H1 (cell line): ENCODE measurements around the gene CPE. TPM values are rescaled to one million over a fixed set of nuclear protein-coding genes. Genes with fewer than 3 reads are reported as not detected.

Source experiments
- CTCF ChIA-PET: fragments of 300-600 bp; sonication (Branson Sonifier 250); formaldehyde crosslinking; loops from one replicate; lab custom pipeline; 2021; ENCODE audit not compliant: partially characterized antibody; lab: Charles Lee
- POLR2A ChIA-PET: fragments of 300-600 bp; sonication (Branson Sonifier 250); formaldehyde crosslinking; loops from one replicate; lab custom pipeline; 2021; ENCODE audit warnings: inconsistent platforms; ENCODE audit not compliant: partially characterized antibody; lab: Charles Lee
- DNase-seq, 2 experiments: peaks; one replicate each; pipeline versions ENCODE4 v3.0.0 to v3.0.0-alpha.2; 2010 to 2022; ENCODE audit warnings: low spot score in 2 of 2, low read depth in 1 of 2, mixed read lengths in 1 of 2
- FAIRE-seq: peaks from 2 replicates; lab custom pipeline; 2011; peaks lifted over from hg19 to GRCh38; lab: Jason Lieb, UNC
- H2AFZ ChIP-seq: 2 replicates; pipeline ENCODE4 v1.8.1; 2012; ENCODE audit warnings: low read length, inconsistent platforms
- H2AK5ac ChIP-seq: 2 replicates; pipeline ENCODE4 v1.6.1; 2013; ENCODE audit warnings: low read depth, low read length
- H2BK120ac ChIP-seq: replicated peaks from 2 replicates; pipeline ENCODE3; 2013; ENCODE audit warnings: low read depth, low read length, inconsistent platforms
- H2BK12ac ChIP-seq: 2 replicates; pipeline ENCODE4 v1.6.1; 2013; ENCODE audit warnings: low read depth, low read length
- H2BK15ac ChIP-seq: 2 replicates; pipeline ENCODE4 v1.6.1; 2013; ENCODE audit warnings: low read length
- H2BK20ac ChIP-seq: 2 replicates; pipeline ENCODE4 v1.6.1; 2013; ENCODE audit warnings: low read length
- H2BK5ac ChIP-seq: 2 replicates; pipeline ENCODE4 v1.6.1; 2013; ENCODE audit warnings: low read depth, low read length
- H3K14ac ChIP-seq: 2 replicates; pipeline ENCODE4 v1.6.1; 2013; ENCODE audit warnings: inconsistent platforms; ENCODE audit not compliant: insufficient read length
- H3K18ac ChIP-seq: 2 replicates; pipeline ENCODE4 v1.6.1; 2013; ENCODE audit warnings: low read length; ENCODE audit errors: extremely low read depth
- H3K23ac ChIP-seq: 2 replicates; pipeline ENCODE4 v1.6.1; 2013; ENCODE audit warnings: inconsistent platforms; ENCODE audit not compliant: insufficient read length
- H3K23me2 ChIP-seq: 2 replicates; pipeline ENCODE4 v1.6.1; 2013; ENCODE audit warnings: low read depth, low read length
- H3K27ac ChIP-seq: 2 replicates; pipeline ENCODE4 v1.6.1; 2011; ENCODE audit warnings: low read depth, low read length, inconsistent platforms
- H3K27me3 ChIP-seq, 4 experiments: replicated peaks in 1 of 4; 1 replicate in 1 of 4; 2 replicates in 3 of 4; pipeline versions ENCODE4 v1.6.1 to v1.8.1; 2011 to 2013; ENCODE audit warnings: low read length in 3 of 4, mild to moderate bottlenecking in 3 of 4, inconsistent platforms in 2 of 4, mixed read lengths in 2 of 4, moderate library complexity in 1 of 4; ENCODE audit not compliant: control insufficient read depth in 3 of 4, insufficient read depth in 3 of 4; ENCODE audit errors: extremely low read depth in 1 of 4
- H3K36me3 ChIP-seq, 4 experiments: 2 replicates each; pipeline versions ENCODE4 v1.6.1 to v1.8.1; 2011 to 2013; ENCODE audit warnings: mild to moderate bottlenecking in 4 of 4, low read length in 3 of 4, moderate library complexity in 2 of 4, control low read depth in 1 of 4, inconsistent platforms in 1 of 4; ENCODE audit not compliant: insufficient read depth in 4 of 4, control insufficient read depth in 2 of 4
- H3K4ac ChIP-seq: replicated peaks from 2 replicates; pipeline ENCODE3; 2013; ENCODE audit warnings: low read length, low read depth, mixed read lengths, inconsistent platforms; ENCODE audit not compliant: insufficient read length
- H3K4me1 ChIP-seq, 4 experiments: replicated peaks in 1 of 4; 1 replicate in 1 of 4; 2 replicates in 3 of 4; pipeline versions ENCODE4 v1.6.1 to v1.8.1; 2011 to 2013; ENCODE audit warnings: low read length in 3 of 4, inconsistent platforms in 2 of 4, mixed read lengths in 1 of 4; ENCODE audit not compliant: insufficient read depth in 4 of 4, control insufficient read depth in 3 of 4
- H3K4me2 ChIP-seq, 2 experiments: 2 replicates each; pipeline versions ENCODE4 v1.6.1 to v1.8.1; 2011 to 2013; ENCODE audit warnings: low read depth in 2 of 2, low read length in 2 of 2, control low read depth in 1 of 2, inconsistent platforms in 1 of 2, mild to moderate bottlenecking in 1 of 2; ENCODE audit not compliant: insufficient read depth in 1 of 2
- H3K4me3 ChIP-seq, 4 experiments: fragments of 200-600, 300-600 bp in 1 of 4; sonication (generic), shearing (Covaris generic), sonication (Bioruptor Twin) in 1 of 4; 2 replicates each; pipeline versions ENCODE4 v1.5.1 to v1.8.1; 2011 to 2016; ENCODE audit warnings: low read length in 4 of 4, low read depth in 3 of 4, control low read depth in 2 of 4, inconsistent platforms in 2 of 4, mild to moderate bottlenecking in 2 of 4, mixed read lengths in 1 of 4, moderate library complexity in 1 of 4; ENCODE audit not compliant: insufficient read depth in 2 of 4; ENCODE audit errors: extremely low read depth in 1 of 4
- H3K56ac ChIP-seq: replicated peaks from 2 replicates; pipeline ENCODE3; 2013; ENCODE audit warnings: low read depth, mild to moderate bottlenecking, mixed read lengths, low read length, inconsistent platforms; ENCODE audit not compliant: insufficient read length
- H3K79me1 ChIP-seq: 2 replicates; pipeline ENCODE4 v1.6.1; 2013; ENCODE audit warnings: low read depth, low read length, control low read depth
- H3K79me2 ChIP-seq, 2 experiments: 2 replicates each; pipeline versions ENCODE4 v1.6.1 to v1.8.1; 2012 to 2013; ENCODE audit warnings: low read length in 2 of 2, mild to moderate bottlenecking in 2 of 2, inconsistent platforms in 1 of 2; ENCODE audit not compliant: insufficient read depth in 2 of 2, control insufficient read depth in 1 of 2
- H3K9ac ChIP-seq, 4 experiments: replicated peaks in 1 of 4; 1 replicate in 1 of 4; 2 replicates in 3 of 4; pipeline versions ENCODE4 v1.6.1 to v1.8.1; 2011 to 2013; ENCODE audit warnings: low read depth in 3 of 4, low read length in 3 of 4, control low read depth in 2 of 4, mild to moderate bottlenecking in 2 of 4, moderate library complexity in 2 of 4, inconsistent platforms in 1 of 4; ENCODE audit errors: extremely low read depth in 1 of 4
- H3K9me3 ChIP-seq, 2 experiments: 2 replicates each; pipeline versions ENCODE4 v1.6.1 to v1.8.1; 2012 to 2013; ENCODE audit warnings: mild to moderate bottlenecking in 2 of 2, moderate library complexity in 2 of 2, control low read depth in 1 of 2, inconsistent platforms in 1 of 2, low read depth in 1 of 2, low read length in 1 of 2, mixed read lengths in 1 of 2; ENCODE audit not compliant: insufficient read depth in 2 of 2
- H4K20me1 ChIP-seq, 2 experiments: replicated peaks in 1 of 2; 2 replicates each; pipeline versions ENCODE3 to v1.8.1; 2011 to 2013; ENCODE audit warnings: inconsistent platforms in 2 of 2, low read length in 2 of 2, mild to moderate bottlenecking in 1 of 2; ENCODE audit not compliant: insufficient read depth in 2 of 2, control insufficient read depth in 1 of 2
- H4K5ac ChIP-seq: 2 replicates; pipeline ENCODE4 v1.6.1; 2013; ENCODE audit warnings: low read length, low read depth, mixed read lengths, inconsistent platforms; ENCODE audit not compliant: insufficient read length
- H4K8ac ChIP-seq: 2 replicates; pipeline ENCODE4 v1.8.0; 2013; ENCODE audit warnings: mild to moderate bottlenecking, moderate library complexity, low read length, inconsistent platforms; ENCODE audit not compliant: insufficient read depth; ENCODE audit errors: extremely low read depth
- H4K91ac ChIP-seq: replicated peaks from 2 replicates; pipeline ENCODE3; 2013; ENCODE audit warnings: low read length, mixed read lengths, inconsistent platforms; ENCODE audit not compliant: insufficient read length
- GTF2F1 ChIP-seq: IDR thresholded peaks from 2 replicates; pipeline ENCODE4 v1.6.1; 2012; ENCODE audit warnings: low read depth, low read length, improper control_type of control experiment, borderline replicate concordance
- MAX ChIP-seq: IDR thresholded peaks from 2 replicates; pipeline ENCODE4 v1.6.1; 2012; ENCODE audit warnings: inconsistent platforms
- NANOG ChIP-seq: IDR thresholded peaks from 2 replicates; pipeline ENCODE4 v1.6.1; 2011; ENCODE audit warnings: low read length, low read depth, mild to moderate bottlenecking, inconsistent platforms; ENCODE audit not compliant: insufficient read depth, poor library complexity, severe bottlenecking
- POLR2AphosphoS5 ChIP-seq: IDR thresholded peaks from 2 replicates; pipeline ENCODE4 v1.6.1; 2011; ENCODE audit warnings: low read depth, low read length
- POU5F1 ChIP-seq: IDR thresholded peaks from 2 replicates; pipeline ENCODE4 v1.6.1; 2011; ENCODE audit warnings: low read depth, mild to moderate bottlenecking, low read length, moderate library complexity
- RAD21 ChIP-seq, 2 experiments: IDR thresholded peaks in 1 of 2; conservative IDR thresholded peaks in 1 of 2; 2 replicates each; pipeline ENCODE4 v1.6.1; 2011; ENCODE audit warnings: low read depth in 2 of 2, low read length in 2 of 2, improper control_type of control experiment in 1 of 2, inconsistent platforms in 1 of 2, mild to moderate bottlenecking in 1 of 2, moderate library complexity in 1 of 2
- SRF ChIP-seq: IDR thresholded peaks from 2 replicates; pipeline ENCODE4 v1.6.1; 2011; ENCODE audit warnings: mild to moderate bottlenecking, low read depth, low read length, moderate library complexity
- TEAD4 ChIP-seq: IDR thresholded peaks from 2 replicates; pipeline ENCODE4 v1.6.1; 2012; ENCODE audit warnings: low read depth, low read length, inconsistent platforms, mixed read lengths
- USF2 ChIP-seq: IDR thresholded peaks from 2 replicates; pipeline ENCODE4 v1.6.1; 2011; ENCODE audit warnings: low read length, improper control_type of control experiment
- ZNF274 ChIP-seq: IDR thresholded peaks from 2 replicates; pipeline ENCODE4 v1.7.0; 2012; ENCODE audit warnings: low read length, borderline replicate concordance; ENCODE audit errors: extremely low read depth
- WGBS, 2 experiments: shearing (Covaris generic) in 1 of 2; methylation state at CpG; one replicate each; pipeline versions ENCODE4 v1.1.6 to v1.1.7; 2013 to 2015; ENCODE audit warnings: low lambda C conversion rate in 2 of 2, mixed read lengths in 2 of 2, inconsistent platforms in 1 of 2, low coverage in 1 of 2, missing lambda C conversion rate in 1 of 2; ENCODE audit not compliant: insufficient replicate concordance in 2 of 2, insufficient coverage in 1 of 2, insufficient read length in 1 of 2; ENCODE audit errors: extremely low coverage in 1 of 2, missing lambda C conversion rate in 1 of 2; 5-methylcytosine and 5-hydroxymethylcytosine counted together
- polyA plus RNA-seq, 7 experiments: library from polyadenylated mRNA; depleted of rRNA in 3 of 7; stranded (reverse) in 5 of 7; unstranded in 2 of 7; fragments of >200 nt in 5 of 7; fragments of 200-250 nt in 2 of 7; gene quantifications; 1 replicate in 5 of 7; 2 replicates in 1 of 7; 4 replicates in 1 of 7; pipeline versions ENCODE4 v1.2.1 to v1.2.3, GENCODE V29; 2011 to 2013; ENCODE audit warnings: missing spikeins in 2 of 7, mixed read lengths in 2 of 7
- total RNA-seq: library from RNA; stranded (reverse); fragmentation: NEBNext Ultra II Directional; extraction: Animal tissue kit (Norgen Biotek cat#: 25700); gene quantifications from 2 replicates; pipeline ENCODE4 v1.2.1, GENCODE V29; 2021

Gene CPE
- total and polyA plus RNA-seq, 2 of the 8 experiments (the other 6 are each of a cell fraction or from before 2014, with no cell fraction given) = 9.4 to 10.2 TPM

GRCh38 chr4:165474784-165475705, 96.2 kb downstream of the CPE start:
- Histone ChIP-seq H3K18ac (no peak overlapping the region), H3K14ac (no peak overlapping the region), H2BK15ac (no peak overlapping the region), H4K8ac (no peak overlapping the region), H2BK5ac (no peak overlapping the region), H2BK20ac (no peak overlapping the region), H3K23me2 (no peaks in the 10 kb centered on the region), H3K4me2 (no peak overlapping the region), H2BK12ac (no peak overlapping the region), H3K4me1 (no peaks in the 10 kb centered on the region), H3K4me3 (no peak overlapping the region), H3K56ac (no peak overlapping the region), H3K9me3 (peaks cover 46 to 51% of the 10 kb centered on the region in 2 experiments), H3K27ac (no peak overlapping the region), H2BK120ac (no peak overlapping the region), H3K23ac (no peak overlapping the region), H4K91ac (no peak overlapping the region), H3K27me3 (no peaks in the 10 kb centered on the region; a peak in 1 of 7 replicates), H4K20me1 (no peaks in the 10 kb centered on the region), H4K5ac (no peak overlapping the region), H3K79me1 (no peaks in the 10 kb centered on the region), H3K36me3 (peaks cover 0 to 20% (median 0%) of the 10 kb centered on the region in 4 experiments; a peak in 3 of 8 replicates), H3K79me2 (no peaks in the 10 kb centered on the region), H2AK5ac (no peak overlapping the region), H2AFZ (no peak overlapping the region), H3K9ac (no peak overlapping the region), H3K4ac (no peak overlapping the region)
- 82% methylated on average over 8 of the region's 8 CpGs; no CpG with 5 or more reads in 1 of the 2 experiments for WGBS, 2 experiments
- no peak for FAIRE-seq
- ChIA-PET CTCF (interaction anchor here (1.0 to 1.6 kb wide), 2 partner anchors 15 to 526 kb away, joined by 3 to 4 read pairs; no protein-coding TSS in a partner anchor), POLR2A (no interaction called here)
- DNase-seq = no peak
- TF ChIP-seq RAD21 (IDR thresholded peaks at IDR 0.05 in 1 of 2, conservative IDR thresholded peaks at IDR 0.05 in 1 of 2; ENCODE audit: low read depth in 2 of 2, low read length in 2 of 2) (no peak), USF2 (no peak), TEAD4 (no peak), NANOG (no peak), GTF2F1 (no peak), ZNF274 (no peak), POU5F1 (no peak), SRF (no peak), MAX (no peak), POLR2AphosphoS5 (no peak)
